Epidermal melanocyte (primary cell): ENCODE results near the gene ARIH2.

Experiments used
- DNase-seq: peaks from one replicate; pipeline ENCODE4 v3.0.0; 2011; ENCODE audit warnings: low spot score; ENCODE audit not compliant: insufficient read length

Gene ARIH2

DNA sequence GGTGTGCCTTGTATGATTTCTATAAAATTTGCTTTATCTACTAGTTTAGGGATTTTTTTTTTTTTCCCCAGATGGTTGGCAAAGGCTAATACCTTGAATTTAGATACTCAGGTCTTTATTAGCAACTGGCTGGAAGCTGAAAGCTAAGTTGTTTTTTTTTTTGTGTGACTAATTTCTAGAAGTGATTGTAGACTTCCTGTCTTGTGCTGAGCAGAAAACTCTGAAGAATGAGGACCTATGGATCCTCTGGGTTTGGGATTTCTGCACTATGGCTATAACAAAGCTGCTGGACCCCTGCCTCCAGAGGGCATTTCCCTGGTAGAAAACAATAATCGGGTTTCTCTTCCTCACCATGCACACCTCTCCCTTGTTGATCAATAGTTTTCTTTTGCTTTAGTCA lies 10.0 kb downstream of the ARIH2 start:
- no peak for DNase-seq

- DNase-seq: no peak
These were observed 10.9 kb downstream of the ARIH2 start for GRCh38 chr3:48929358-48930035.

DNA sequence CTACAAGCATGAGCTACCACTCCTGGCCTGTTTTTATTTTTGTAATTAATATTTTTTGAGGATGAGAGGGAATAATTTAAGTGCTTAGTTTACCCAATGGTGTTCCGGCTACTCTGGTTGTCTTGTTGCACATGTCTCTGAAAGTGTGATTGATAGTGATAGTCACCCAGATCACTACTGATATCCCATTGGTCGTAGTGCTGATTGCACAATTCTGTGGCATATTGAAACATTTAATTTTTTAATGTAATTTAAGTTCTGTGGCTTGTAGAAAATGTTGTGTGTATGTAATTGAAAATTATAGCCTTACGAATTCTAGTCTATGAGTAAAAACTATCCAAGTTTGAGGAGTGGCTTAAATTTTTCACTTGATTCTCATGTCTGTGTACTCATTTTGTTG lies 11.9 kb downstream of the ARIH2 start:
- DNase-seq: no peak

DNA sequence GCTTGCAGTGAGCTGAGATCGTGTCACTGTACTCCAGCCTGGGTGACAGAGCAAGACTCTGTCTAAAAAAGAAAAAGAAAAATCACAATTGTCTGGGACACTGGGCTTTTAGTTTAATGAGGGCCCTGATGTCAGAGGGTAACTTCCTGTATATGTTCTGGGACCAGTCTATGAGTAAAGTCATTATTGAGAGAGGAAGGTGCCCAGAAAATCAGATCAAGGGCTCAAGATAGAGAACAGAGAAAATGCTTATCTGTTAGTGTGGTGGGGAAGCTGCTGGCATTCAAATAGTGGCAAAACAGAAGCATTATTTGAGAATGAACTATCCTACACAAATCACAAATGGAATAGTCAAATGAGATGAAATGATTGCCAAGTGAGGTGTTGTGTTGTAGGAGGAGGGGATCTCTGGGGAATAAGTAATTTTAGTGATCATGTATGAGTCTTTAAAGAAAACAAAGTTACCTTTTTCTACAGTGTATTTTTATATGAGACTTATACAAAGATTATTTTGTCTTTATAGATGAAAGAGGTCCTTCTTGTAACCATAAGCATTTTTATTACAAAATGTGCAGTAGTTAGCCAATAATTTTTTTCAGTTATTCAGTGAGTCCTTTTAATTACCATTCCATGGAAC lies 13.4 kb downstream of the ARIH2 start:
- no peak for DNase-seq

DNA sequence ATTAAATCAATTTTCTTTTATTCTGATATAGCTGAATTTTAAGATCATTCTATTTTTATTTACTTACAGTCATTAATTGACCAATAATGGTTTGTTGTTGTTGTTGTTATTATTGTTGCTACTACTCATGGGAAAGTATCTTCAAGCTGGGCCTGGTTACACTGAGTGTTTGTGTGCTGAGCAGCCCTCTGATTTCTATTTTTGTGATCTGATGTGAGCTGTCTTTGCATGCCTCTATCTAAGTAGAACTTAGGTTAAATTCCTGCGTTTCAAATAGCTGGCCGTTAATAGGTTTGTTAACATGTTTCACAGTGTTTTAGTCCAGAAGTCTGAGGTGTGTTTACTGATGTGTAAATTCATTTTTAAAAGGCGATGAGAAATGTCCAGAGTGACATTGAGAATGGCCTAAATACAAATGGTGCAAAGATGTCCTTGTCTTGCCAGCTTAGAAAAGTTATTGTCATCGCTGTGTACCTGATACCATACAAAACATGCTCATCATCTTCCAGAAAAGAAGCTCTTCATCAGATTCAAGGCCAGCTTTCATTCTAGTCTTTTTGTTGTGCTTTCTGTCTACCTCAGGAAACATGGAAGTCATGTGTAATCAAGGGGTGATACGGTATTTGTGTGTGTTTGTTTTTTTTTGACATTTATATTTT lies 15.8 kb downstream of the ARIH2 start:
- DNase-seq: no peak

DNA sequence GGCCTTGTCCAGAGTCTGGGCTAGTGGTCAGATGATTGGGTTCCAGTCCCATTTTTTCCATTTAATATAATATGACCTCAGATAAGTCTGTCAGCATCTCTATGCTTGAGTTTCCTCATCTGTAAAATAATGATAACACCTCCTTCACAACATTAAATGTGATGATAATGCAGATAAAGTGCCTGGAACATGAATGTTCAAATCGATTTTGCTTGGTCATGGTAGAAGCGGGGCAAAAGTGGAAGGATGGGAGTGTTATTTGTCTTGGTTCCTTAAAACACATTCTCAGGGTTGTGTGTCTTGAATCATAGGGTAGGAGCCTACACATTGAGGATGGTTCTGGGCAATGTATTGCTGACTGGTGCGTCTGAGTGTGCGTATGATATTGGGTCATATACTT lies 16.9 kb downstream of the ARIH2 start:
- DNase-seq: no peak

GRCh38 chr3:48938156-48938555 lies 19.5 kb downstream of the ARIH2 start:
- DNase-seq: no peak

DNA sequence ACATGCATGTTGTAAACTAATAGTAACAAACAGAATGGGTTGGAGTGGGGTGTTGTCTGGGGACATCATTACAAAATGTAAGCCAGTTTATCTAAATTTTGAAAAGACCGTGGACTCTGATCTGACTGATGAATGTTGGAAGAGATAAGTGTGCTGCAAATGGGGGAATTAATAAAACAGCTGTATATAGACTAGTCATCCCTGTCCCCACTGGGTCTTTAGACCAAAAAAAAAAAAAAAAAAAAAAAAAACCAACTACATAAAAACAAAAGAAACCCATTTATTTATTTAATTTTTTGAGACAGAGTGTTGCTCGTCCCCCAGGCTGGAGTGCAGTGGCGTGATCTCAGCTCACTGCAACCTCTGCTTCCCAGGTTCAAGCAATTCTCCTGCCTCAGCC lies 20.0 kb downstream of the ARIH2 start:
- no peak for DNase-seq

- no peak for DNase-seq
These were observed 26.8 kb downstream of the ARIH2 start for GRCh38 chr3:48945432-48945831.

DNA sequence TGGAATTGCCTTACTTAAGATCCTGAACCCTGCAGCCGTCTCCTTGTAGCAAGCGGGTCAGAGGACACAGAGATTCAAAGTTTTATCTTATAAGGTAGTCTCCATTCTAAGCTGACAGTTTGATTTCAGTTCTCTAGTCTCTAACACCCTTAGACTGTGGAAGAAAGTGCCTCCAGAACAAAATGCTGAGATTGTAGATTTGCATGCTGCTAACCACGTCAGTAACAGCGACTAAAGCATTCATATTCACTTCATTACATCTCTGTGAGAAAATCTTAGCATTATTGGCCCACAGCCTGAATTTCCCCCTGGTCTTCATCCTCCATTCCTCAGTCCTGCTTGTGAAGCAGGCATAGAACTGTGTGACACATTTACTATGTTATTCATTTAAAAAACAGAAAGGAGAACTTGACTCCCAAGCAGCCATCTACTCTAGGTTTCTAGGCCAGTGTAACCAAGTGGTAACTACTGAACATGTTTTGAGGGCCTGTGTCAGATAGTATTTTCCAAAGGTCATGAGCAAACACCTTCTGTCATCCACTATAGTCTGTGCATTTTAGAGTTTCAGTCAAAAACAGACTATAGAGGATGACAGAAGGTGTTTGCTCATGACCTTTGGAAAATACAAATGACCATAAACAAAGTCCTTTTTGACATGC lies 27.4 kb downstream of the ARIH2 start:
- DNase-seq: no peak

- DNase-seq: no peak
These were observed 30.7 kb downstream of the ARIH2 start for GRCh38 chr3:48949376-48949717.

- no peak for DNase-seq
These were observed 31.4 kb downstream of the ARIH2 start for GRCh38 chr3:48950051-48950450.

DNA sequence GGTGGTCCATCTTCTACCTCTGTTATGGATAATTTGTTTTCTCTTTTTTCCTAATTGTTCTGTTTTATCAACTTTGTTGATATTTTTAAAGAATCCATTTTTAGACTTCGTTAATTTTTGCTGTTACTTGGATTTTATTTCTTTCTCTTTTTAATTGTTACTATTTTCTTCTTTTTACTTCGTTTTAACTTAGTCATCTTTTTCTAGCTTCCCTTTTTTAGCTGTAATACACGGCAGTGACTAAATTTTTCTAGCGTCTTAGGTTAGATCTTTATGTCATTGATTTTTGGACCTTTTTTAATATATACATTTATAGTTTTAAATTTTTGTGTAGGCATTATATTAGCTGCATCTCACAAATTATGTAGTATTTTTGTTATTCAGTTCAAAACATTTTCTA lies 33.1 kb downstream of the ARIH2 start:
- no peak for DNase-seq

- no peak for DNase-seq
These were observed 34.0 kb downstream of the ARIH2 start for GRCh38 chr3:48952510-48953118.

DNA sequence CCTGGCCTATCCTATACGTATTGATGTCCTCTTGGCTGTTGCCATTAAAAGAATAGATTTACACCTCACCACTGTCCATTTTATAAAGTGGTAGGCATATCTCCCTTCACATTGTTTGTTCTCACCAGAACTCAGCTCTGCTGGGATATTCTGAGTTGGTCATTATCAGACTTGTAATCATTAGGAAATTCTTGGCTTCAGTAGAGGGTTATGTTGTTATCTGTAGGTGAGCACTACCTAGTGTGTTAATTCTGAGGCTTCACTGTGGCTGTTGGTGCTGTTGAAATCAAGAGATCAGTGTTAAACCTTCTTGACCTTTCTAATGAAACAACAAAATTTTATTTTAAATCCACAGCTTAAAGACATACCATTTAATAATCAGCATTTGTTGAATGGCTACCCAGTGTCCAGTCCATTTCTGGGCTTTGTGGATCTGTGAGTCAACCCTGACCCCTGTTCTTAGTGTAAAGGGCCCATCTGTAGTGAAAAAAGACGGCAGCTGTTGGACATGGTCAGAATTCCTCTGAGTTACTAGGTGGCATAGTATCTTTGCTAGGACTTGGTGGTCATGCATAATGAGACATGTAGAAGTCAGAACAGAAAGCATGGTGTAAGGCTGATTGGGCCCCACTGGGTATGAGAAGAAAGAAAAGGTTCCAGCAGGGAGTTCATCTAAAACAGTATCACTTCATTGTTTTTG lies 38.5 kb downstream of the ARIH2 start:
- no peak for DNase-seq

- no peak for DNase-seq
These were observed 42.3 kb downstream of the ARIH2 start for GRCh38 chr3:48960841-48961413.

DNA sequence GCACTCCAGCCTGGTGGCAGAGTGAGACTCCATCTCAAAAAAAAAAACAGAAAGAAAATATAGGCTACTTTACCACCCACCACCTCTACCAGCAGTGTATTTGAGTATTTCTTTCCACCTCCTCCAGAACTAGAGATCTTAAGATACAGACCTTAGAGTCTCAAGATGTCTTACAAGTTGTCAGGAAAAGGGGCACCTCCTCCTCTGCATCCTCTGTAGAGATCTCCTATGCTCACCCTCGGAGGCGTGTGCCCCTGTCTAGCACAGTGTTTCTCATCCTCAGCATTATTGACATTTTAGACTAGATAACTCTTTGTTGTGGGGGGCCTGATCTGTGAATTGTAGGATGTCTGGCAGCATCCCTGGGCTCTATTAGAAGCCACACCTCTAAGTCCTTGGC lies 43.7 kb downstream of the ARIH2 start:
- DNase-seq: no peak

DNA sequence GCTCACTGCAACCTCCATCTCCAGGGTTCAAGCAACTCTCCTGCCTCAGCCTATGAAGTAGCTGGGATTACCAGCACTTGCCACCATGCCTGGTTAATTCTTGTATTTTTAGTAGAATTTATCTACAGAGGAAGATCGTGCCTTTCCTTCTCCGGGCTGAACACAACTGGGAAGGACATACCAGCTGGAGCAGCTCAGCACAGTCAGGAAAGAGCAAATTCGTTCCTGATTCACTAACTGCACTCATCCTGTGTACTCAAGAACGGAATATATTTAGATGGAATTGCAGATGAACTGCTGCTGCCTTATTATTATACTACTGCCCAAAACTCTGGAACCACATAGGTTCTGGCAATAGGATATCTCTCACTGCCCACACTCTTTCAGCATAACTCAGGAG lies 44.3 kb downstream of the ARIH2 start:
- DNase-seq: no peak

DNA sequence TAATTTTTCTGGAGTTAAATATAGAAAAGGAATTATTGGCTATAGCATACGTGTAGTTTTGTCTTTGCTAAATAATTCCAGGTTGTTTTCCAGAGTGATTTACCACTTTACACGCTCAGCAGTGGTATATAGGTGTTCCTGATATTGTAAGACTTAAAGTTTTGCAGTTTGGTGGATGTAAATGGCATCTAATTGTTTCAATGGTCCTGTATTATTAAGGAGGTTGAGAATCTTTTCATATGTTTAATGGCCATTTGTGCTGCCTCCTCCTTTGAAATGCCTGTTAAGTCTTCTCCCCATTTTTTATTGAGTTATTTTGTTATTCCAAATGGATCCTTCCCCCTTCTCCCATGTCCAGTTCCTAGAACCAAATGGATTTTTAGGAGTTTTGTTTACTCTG lies 44.9 kb downstream of the ARIH2 start:
- no peak for DNase-seq

GRCh38 chr3:48966367-48966766 lies 47.7 kb downstream of the ARIH2 start:
- no peak for DNase-seq

DNA sequence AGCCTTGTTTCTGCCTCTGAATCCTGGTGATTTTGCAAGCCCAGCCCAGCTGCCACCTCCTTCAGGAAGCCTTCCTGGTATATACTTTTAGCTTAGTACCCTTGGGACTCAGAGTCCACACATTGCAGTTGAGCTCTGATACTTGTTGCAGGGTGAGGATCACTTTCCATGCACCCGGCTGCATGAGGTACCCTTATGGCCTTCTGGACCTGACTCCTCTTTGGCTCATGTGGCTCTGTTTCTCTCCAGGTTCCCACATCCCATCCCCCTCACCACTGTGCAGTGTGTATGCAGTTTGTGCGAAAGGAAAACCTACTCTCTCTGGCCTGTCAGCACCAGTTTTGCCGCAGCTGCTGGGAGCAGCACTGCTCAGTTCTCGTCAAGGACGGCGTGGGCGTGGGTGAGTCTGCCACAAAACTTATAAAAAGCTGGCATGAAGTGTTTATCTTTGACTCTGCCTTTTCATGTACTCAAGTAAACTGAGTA lies 48.3 kb downstream of the ARIH2 start:
- no peak for DNase-seq
